Smooth muscle cell (in vitro differentiated cells): ENCODE results near the gene METTL13. TPM values are rescaled to one million over a fixed set of nuclear protein-coding genes. Genes with fewer than 3 reads are reported as not detected.

ENCODE experiments used
- DNase-seq: peaks from one replicate; lab custom pipeline; 2025; ENCODE audit not compliant: unreplicated experiment; lab: John Stamatoyannopoulos, UW
- H2AFZ ChIP-seq: fragments of 200-600 bp; sonication (generic); 2 replicates; pipeline ENCODE4 v1.6.0; 2016; ENCODE audit warnings: antibody characterized with exemption, low read depth, mild to moderate bottlenecking
- H3F3A ChIP-seq: fragments of 200-600 bp; sonication (generic); 2 replicates; pipeline ENCODE4 v1.6.0; 2017; ENCODE audit warnings: antibody characterized with exemption, low read depth
- H3K27ac ChIP-seq: fragments of 200-600 bp; sonication (generic); 2 replicates; pipeline ENCODE4 v1.5.1; 2016; ENCODE audit warnings: low read depth, mild to moderate bottlenecking
- H3K27me3 ChIP-seq: fragments of 200-600 bp; sonication (generic); 2 replicates; pipeline ENCODE4 v1.6.1; 2016; ENCODE audit warnings: low read depth, mild to moderate bottlenecking
- H3K36me3 ChIP-seq: fragments of 200-600 bp; sonication (generic); 2 replicates; pipeline ENCODE4 v1.5.1; 2016; ENCODE audit warnings: low read depth
- H3K4me1 ChIP-seq: fragments of 200-600 bp; sonication (generic); 2 replicates; pipeline ENCODE4 v1.5.1; 2016; ENCODE audit warnings: low read depth
- H3K4me2 ChIP-seq: fragments of 200-600 bp; sonication (generic); 2 replicates; pipeline ENCODE4 v1.6.0; 2016; ENCODE audit warnings: mild to moderate bottlenecking
- H3K4me3 ChIP-seq: fragments of 200-600 bp; sonication (generic); 2 replicates; pipeline ENCODE4 v1.5.1; 2016; ENCODE audit warnings: mild to moderate bottlenecking
- H3K79me2 ChIP-seq: fragments of 200-600 bp; sonication (generic); 2 replicates; pipeline ENCODE4 v1.6.0; 2016; ENCODE audit warnings: low read depth, mild to moderate bottlenecking
- H3K9ac ChIP-seq: fragments of 200-600 bp; sonication (generic); 2 replicates; pipeline ENCODE4 v1.6.0; 2016; ENCODE audit warnings: low read depth
- H3K9me3 ChIP-seq: fragments of 200-600 bp; sonication (generic); replicated peaks from 2 replicates; pipeline ENCODE4 v1.5.1; 2016; ENCODE audit warnings: low read depth
- H4K20me1 ChIP-seq: fragments of 200-600 bp; sonication (generic); 2 replicates; pipeline ENCODE4 v1.6.0; 2016; ENCODE audit warnings: low read depth
- WGBS: methylation state at CpG from one replicate; pipeline ENCODE4 v1.1.7; 2016; ENCODE audit warnings: low lambda C conversion rate; 5-methylcytosine and 5-hydroxymethylcytosine counted together
- polyA plus RNA-seq: library from polyadenylated mRNA; unstranded; fragments of >200 nt; fragmentation: Nextera tagmentation; extraction: Ambion mirVana; gene quantifications from 2 replicates; pipeline ENCODE4 v1.2.1, GENCODE V29; 2016
- total RNA-seq: library from RNA; depleted of rRNA; stranded (reverse); fragments of >200 nt; gene quantifications from 2 replicates; pipeline ENCODE4 v1.2.3, GENCODE V29; 2014
- TF ChIP-seq, protein P1 (sequence below): fragments of 200-600 bp; sonication (generic); IDR thresholded peaks from 2 replicates; pipeline ENCODE4 v1.5.1; 2017; ENCODE audit warnings: borderline replicate concordance, mild to moderate bottlenecking, antibody characterized with exemption; ENCODE audit not compliant: insufficient read depth, poor library complexity, severe bottlenecking

METTL13 gene
- total and polyA plus RNA-seq, 2 experiments from 2014 or later: 17.5 to 19.2 TPM

DNA sequence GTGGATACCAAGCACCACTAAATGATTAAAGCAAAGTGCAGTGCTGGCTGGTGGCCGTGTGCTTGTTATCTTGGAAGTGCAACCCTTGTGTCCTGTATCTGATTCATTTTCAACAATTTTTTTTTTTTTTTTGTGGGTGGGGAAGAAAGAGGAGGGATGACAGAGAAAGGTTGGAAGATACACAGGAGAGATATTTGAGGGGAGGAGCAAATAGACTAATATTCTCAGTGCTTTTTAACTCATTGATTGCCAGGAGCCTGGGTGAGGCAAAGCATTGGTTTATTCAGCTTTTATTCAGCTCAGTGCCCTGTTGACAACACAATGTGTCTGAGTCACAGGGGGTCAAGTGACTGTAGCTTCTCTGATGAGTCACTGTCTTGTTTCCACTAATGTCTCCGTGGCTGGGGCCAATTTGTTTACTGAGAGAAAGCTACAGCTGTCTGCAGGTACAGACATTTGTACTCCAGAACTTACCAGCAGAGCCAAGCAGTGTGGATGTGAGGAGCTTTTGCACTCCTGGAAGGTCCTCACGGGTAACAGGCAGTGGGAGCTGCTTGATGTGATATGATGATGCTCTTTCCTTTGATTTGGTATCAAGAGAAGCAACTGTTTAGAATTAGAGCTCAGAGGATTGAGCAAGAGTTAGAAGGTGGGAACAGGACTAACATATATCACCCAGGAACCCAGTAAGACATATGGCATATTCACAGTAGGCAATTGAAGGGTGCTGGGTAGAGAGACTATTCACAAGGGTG, 36.2 kb downstream of the METTL13 start:
- Histone ChIP-seq H3K4me2 (peak overlapping the region; percentile 75), H3K4me3 (no peak overlapping the region), H3K9me3 (no peaks in the 10 kb centered on the region), H2AFZ (peak overlapping the region; percentile 55), H3F3A (no peaks in the 10 kb centered on the region), H3K79me2 (no peaks in the 10 kb centered on the region), H3K9ac (peak overlapping the region; percentile 63), H3K27me3 (no peaks in the 10 kb centered on the region), H4K20me1 (no peaks in the 10 kb centered on the region), H3K4me1 (peaks cover 12% of the 10 kb centered on the region), H3K36me3 (no peaks in the 10 kb centered on the region), H3K27ac (peak overlapping the region; percentile 90)
- TF ChIP-seq, protein P1, sequence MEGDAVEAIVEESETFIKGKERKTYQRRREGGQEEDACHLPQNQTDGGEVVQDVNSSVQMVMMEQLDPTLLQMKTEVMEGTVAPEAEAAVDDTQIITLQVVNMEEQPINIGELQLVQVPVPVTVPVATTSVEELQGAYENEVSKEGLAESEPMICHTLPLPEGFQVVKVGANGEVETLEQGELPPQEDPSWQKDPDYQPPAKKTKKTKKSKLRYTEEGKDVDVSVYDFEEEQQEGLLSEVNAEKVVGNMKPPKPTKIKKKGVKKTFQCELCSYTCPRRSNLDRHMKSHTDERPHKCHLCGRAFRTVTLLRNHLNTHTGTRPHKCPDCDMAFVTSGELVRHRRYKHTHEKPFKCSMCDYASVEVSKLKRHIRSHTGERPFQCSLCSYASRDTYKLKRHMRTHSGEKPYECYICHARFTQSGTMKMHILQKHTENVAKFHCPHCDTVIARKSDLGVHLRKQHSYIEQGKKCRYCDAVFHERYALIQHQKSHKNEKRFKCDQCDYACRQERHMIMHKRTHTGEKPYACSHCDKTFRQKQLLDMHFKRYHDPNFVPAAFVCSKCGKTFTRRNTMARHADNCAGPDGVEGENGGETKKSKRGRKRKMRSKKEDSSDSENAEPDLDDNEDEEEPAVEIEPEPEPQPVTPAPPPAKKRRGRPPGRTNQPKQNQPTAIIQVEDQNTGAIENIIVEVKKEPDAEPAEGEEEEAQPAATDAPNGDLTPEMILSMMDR: no peak
- 12% methylated on average over 3 of the region's 3 CpGs for WGBS
- no peak for DNase-seq

DNA sequence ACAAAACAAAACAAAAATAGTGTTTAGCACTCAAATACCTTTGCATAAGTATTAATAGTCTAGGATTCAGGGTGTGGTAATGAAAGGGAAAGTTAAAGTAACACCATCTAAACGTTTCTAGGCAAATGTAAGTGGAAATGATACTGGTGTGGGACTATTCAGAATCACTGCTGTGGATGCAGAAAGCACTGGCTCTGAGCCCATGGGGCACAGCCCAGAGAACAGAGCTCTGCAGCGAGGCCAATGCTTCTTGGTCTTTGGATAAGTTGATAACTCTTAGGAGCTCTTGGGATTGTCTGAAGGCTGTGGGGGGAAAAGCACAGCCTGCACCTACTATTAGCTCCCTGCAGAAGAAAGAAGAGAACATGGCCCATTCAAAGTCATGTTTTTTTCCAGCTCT, 38.5 kb downstream of the METTL13 start:
- H3K79me2 ChIP-seq: no peaks in the 10 kb centered on the region
- H3K27me3 ChIP-seq: no peaks in the 10 kb centered on the region
- no peak overlapping the region for H3K4me3 ChIP-seq
- no peaks in the 10 kb centered on the region for H3K9me3 ChIP-seq
- no peak overlapping the region for H3K27ac ChIP-seq
- DNase-seq: no peak
- no peak overlapping the region for H3K9ac ChIP-seq
- no peak overlapping the region for H3K4me2 ChIP-seq
- H3K36me3 ChIP-seq: no peaks in the 10 kb centered on the region
- no peaks in the 10 kb centered on the region for H4K20me1 ChIP-seq
- H3K4me1 ChIP-seq: peaks cover 12% of the 10 kb centered on the region
- TF ChIP-seq, protein P1: no peak
- 58% methylated on average over 2 of the region's 2 CpGs for WGBS
- no peak overlapping the region for H2AFZ ChIP-seq
- H3F3A ChIP-seq: no peaks in the 10 kb centered on the region

DNA sequence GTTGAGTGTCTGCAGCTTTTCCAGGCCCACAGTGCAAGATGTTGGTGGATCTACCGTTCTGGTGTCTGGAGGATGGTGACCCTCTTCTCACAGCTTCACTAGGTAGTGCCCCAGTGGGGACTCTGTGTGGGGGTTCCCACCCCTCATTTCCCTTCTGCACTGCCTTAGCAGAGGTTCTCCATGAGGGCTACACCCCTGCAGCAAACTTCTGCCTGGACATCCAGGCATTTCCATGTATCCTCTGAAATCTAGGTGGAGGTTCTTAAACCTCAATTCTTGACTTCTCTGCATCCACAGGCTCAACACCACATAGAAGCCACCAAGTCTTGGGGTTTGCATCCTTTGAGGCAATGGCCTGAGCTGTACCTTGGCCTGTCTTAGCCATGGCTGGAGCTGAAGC, 45.5 kb downstream of the METTL13 start:
- no peak overlapping the region for H3K4me3 ChIP-seq
- no peaks in the 10 kb centered on the region for H3F3A ChIP-seq
- no peak overlapping the region for H2AFZ ChIP-seq
- no peaks in the 10 kb centered on the region for H3K27me3 ChIP-seq
- H4K20me1 ChIP-seq: no peaks in the 10 kb centered on the region
- TF ChIP-seq, protein P1: no peak
- DNase-seq: no peak
- no peak overlapping the region for H3K4me2 ChIP-seq
- WGBS: 50% methylated on average over 1 of the region's 1 CpG
- H3K4me1 ChIP-seq: no peaks in the 10 kb centered on the region
- H3K9ac ChIP-seq: no peak overlapping the region
- no peaks in the 10 kb centered on the region for H3K36me3 ChIP-seq
- H3K9me3 ChIP-seq: no peaks in the 10 kb centered on the region
- H3K79me2 ChIP-seq: no peaks in the 10 kb centered on the region
- H3K27ac ChIP-seq: no peak overlapping the region

DNA sequence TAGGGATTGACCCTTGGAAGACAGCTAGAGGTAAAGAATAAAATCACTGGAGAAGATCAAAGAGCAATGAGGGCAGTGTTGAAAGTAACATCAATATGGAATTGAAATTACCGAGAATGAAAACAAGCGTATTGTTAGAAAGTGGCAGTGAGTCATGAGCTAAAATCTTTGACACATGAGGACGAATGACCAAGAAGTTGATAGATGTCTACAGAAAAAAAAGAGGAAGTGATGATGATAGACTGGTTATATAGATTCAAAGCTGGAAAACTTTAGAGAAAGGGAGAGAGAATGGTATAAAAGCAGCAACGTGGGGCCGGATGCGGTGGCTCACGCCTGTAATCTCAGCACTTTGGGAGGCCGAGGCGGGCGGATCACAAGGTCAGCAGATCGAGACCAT, 47.3 kb downstream of the METTL13 start:
- H3K9me3 ChIP-seq: no peaks in the 10 kb centered on the region
- DNase-seq: no peak
- no peaks in the 10 kb centered on the region for H3K79me2 ChIP-seq
- no peak overlapping the region for H3K4me3 ChIP-seq
- no peaks in the 10 kb centered on the region for H3F3A ChIP-seq
- H4K20me1 ChIP-seq: no peaks in the 10 kb centered on the region
- TF ChIP-seq, protein P1: no peak
- H3K9ac ChIP-seq: no peak overlapping the region
- H3K4me2 ChIP-seq: no peak overlapping the region
- no peak overlapping the region for H2AFZ ChIP-seq
- no peak overlapping the region for H3K27ac ChIP-seq
- no peaks in the 10 kb centered on the region for H3K27me3 ChIP-seq
- WGBS: 96% methylated on average over 11 of the region's 11 CpGs
- no peaks in the 10 kb centered on the region for H3K36me3 ChIP-seq
- H3K4me1 ChIP-seq: no peaks in the 10 kb centered on the region
